ENCODE measurements around the gene PAFAH1B2. TPM values are rescaled to one million over a fixed set of nuclear protein-coding genes. Genes with fewer than 3 reads are reported as not detected.

PAFAH1B2 gene
- total and polyA plus RNA-seq, 2 of the 8 experiments (the other 6 are each of a cell fraction or from before 2014, with no cell fraction given), result 38.2 to 161 TPM

DNA sequence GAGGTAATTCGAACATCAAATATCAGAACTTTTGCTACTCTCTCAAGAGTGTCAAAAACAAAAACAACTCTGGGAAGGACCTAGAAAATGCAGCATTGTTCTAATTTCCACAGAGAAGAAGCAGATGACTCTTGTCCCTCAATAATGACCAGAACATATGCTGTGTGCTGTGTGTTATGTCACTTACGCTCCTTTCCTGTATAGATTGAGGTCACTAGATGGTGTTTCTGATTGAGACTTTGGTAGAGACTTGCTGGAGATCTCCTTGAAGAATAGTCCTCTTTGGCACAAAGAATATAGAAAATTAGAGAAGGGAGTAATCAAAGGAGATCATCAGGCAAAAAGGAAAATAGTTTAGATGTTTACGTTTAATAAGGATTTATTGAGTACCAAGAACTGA, 43.5 kb upstream of the PAFAH1B2 start (continued):
- TF ChIP-seq, protein P1, sequence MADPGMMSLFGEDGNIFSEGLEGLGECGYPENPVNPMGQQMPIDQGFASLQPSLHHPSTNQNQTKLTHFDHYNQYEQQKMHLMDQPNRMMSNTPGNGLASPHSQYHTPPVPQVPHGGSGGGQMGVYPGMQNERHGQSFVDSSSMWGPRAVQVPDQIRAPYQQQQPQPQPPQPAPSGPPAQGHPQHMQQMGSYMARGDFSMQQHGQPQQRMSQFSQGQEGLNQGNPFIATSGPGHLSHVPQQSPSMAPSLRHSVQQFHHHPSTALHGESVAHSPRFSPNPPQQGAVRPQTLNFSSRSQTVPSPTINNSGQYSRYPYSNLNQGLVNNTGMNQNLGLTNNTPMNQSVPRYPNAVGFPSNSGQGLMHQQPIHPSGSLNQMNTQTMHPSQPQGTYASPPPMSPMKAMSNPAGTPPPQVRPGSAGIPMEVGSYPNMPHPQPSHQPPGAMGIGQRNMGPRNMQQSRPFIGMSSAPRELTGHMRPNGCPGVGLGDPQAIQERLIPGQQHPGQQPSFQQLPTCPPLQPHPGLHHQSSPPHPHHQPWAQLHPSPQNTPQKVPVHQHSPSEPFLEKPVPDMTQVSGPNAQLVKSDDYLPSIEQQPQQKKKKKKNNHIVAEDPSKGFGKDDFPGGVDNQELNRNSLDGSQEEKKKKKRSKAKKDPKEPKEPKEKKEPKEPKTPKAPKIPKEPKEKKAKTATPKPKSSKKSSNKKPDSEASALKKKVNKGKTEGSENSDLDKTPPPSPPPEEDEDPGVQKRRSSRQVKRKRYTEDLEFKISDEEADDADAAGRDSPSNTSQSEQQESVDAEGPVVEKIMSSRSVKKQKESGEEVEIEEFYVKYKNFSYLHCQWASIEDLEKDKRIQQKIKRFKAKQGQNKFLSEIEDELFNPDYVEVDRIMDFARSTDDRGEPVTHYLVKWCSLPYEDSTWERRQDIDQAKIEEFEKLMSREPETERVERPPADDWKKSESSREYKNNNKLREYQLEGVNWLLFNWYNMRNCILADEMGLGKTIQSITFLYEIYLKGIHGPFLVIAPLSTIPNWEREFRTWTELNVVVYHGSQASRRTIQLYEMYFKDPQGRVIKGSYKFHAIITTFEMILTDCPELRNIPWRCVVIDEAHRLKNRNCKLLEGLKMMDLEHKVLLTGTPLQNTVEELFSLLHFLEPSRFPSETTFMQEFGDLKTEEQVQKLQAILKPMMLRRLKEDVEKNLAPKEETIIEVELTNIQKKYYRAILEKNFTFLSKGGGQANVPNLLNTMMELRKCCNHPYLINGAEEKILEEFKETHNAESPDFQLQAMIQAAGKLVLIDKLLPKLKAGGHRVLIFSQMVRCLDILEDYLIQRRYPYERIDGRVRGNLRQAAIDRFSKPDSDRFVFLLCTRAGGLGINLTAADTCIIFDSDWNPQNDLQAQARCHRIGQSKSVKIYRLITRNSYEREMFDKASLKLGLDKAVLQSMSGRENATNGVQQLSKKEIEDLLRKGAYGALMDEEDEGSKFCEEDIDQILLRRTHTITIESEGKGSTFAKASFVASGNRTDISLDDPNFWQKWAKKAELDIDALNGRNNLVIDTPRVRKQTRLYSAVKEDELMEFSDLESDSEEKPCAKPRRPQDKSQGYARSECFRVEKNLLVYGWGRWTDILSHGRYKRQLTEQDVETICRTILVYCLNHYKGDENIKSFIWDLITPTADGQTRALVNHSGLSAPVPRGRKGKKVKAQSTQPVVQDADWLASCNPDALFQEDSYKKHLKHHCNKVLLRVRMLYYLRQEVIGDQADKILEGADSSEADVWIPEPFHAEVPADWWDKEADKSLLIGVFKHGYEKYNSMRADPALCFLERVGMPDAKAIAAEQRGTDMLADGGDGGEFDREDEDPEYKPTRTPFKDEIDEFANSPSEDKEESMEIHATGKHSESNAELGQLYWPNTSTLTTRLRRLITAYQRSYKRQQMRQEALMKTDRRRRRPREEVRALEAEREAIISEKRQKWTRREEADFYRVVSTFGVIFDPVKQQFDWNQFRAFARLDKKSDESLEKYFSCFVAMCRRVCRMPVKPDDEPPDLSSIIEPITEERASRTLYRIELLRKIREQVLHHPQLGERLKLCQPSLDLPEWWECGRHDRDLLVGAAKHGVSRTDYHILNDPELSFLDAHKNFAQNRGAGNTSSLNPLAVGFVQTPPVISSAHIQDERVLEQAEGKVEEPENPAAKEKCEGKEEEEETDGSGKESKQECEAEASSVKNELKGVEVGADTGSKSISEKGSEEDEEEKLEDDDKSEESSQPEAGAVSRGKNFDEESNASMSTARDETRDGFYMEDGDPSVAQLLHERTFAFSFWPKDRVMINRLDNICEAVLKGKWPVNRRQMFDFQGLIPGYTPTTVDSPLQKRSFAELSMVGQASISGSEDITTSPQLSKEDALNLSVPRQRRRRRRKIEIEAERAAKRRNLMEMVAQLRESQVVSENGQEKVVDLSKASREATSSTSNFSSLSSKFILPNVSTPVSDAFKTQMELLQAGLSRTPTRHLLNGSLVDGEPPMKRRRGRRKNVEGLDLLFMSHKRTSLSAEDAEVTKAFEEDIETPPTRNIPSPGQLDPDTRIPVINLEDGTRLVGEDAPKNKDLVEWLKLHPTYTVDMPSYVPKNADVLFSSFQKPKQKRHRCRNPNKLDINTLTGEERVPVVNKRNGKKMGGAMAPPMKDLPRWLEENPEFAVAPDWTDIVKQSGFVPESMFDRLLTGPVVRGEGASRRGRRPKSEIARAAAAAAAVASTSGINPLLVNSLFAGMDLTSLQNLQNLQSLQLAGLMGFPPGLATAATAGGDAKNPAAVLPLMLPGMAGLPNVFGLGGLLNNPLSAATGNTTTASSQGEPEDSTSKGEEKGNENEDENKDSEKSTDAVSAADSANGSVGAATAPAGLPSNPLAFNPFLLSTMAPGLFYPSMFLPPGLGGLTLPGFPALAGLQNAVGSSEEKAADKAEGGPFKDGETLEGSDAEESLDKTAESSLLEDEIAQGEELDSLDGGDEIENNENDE (IDR thresholded peaks at IDR 0.05; ENCODE audit: insufficient replicate concordance, low read length), result no peak
- TF ChIP-seq RFX5 (IDR thresholded peaks at IDR 0.05; ENCODE audit: borderline replicate concordance, low read depth, low read length), result no peak

Measured in H1 (cell line).